Mucosa of gallbladder (tissue), 1 donor: ENCODE measurements around the gene ZDHHC6. TPM values are rescaled to one million over a fixed set of nuclear protein-coding genes. Genes with fewer than 3 reads are reported as not detected.
"Not testable (repeated sequence)": the region's sequence is repeated elsewhere in the genome, so short reads cannot be mapped to it uniquely, and the experiment has no call there.

ENCODE experiments used
- DNase-seq: peaks from one replicate; pipeline ENCODE4 v3.0.0-alpha.2; 2020; ENCODE audit warnings: low spot score
- total RNA-seq: library from RNA; stranded (reverse); gene quantifications from one replicate; pipeline ENCODE4 v1.2.1, GENCODE V29; 2021
- donor health status: DM: no; HTN: no; CAD: no.

The ZDHHC6 gene
- total RNA-seq: 34.2 TPM

- DNase-seq: peak; percentile 79
Measured at GRCh38 chr10:112446855-112447619, at the start of gene ZDHHC6, which contains the start of gene VTI1A. Gene ZDHHC6 (minus strand): TSS chr10:112446914. CDS start chr10:112445436, 1,478 bp downstream. Gene VTI1A (plus strand): TSS chr10:112447215. CDS start chr10:112447374, 159 bp downstream.

- DNase-seq: no peak
Measured at GRCh38 chr10:112492736-112493135, 46.0 kb upstream of the ZDHHC6 start.

GRCh38 chr10:112491144-112491543 lies 44.4 kb upstream of the ZDHHC6 start:
- no peak for DNase-seq

GRCh38 chr10:112490545-112490944 lies 43.8 kb upstream of the ZDHHC6 start:
- no peak for DNase-seq

GRCh38 chr10:112487964-112488363 lies 41.2 kb upstream of the ZDHHC6 start:
- DNase-seq: no peak

- no peak for DNase-seq
Measured at GRCh38 chr10:112484399-112484798, 37.7 kb upstream of the ZDHHC6 start.

GRCh38 chr10:112481602-112482001 lies 34.9 kb upstream of the ZDHHC6 start:
- DNase-seq: no peak

- no peak for DNase-seq
Measured at GRCh38 chr10:112475575-112476218, 29.0 kb upstream of the ZDHHC6 start.

- DNase-seq: no peak
Measured at GRCh38 chr10:112471878-112472487, 25.3 kb upstream of the ZDHHC6 start.

- no peak for DNase-seq
Measured at GRCh38 chr10:112467541-112468075, 20.9 kb upstream of the ZDHHC6 start.

GRCh38 chr10:112466802-112467201 lies 20.1 kb upstream of the ZDHHC6 start:
- DNase-seq: no peak

GRCh38 chr10:112465299-112465883 lies 18.7 kb upstream of the ZDHHC6 start:
- DNase-seq: no peak

GRCh38 chr10:112464074-112464473 lies 17.4 kb upstream of the ZDHHC6 start:
- not testable (repeated sequence) for DNase-seq

- DNase-seq: no peak
Measured at GRCh38 chr10:112461029-112461887, 14.5 kb upstream of the ZDHHC6 start.

- no peak for DNase-seq
Measured at GRCh38 chr10:112460366-112460765, 13.7 kb upstream of the ZDHHC6 start.

- DNase-seq: no peak
Measured at GRCh38 chr10:112456533-112456932, 9.8 kb upstream of the ZDHHC6 start.

- no peak for DNase-seq
Measured at GRCh38 chr10:112454910-112455779, 8.4 kb upstream of the ZDHHC6 start.

GRCh38 chr10:112448888-112449287 lies 2.2 kb upstream of the ZDHHC6 start:
- no peak for DNase-seq

- no peak for DNase-seq
Measured at GRCh38 chr10:112447620-112447928, 860 bp upstream of the ZDHHC6 start.
